Effector CD4-positive, alpha-beta T cell (primary cell): ENCODE measurements around the gene FOXP1.

Experiments
- DNase-seq: peaks from one replicate; pipeline ENCODE4 v3.0.0-alpha.2; 2020

The FOXP1 gene

DNA sequence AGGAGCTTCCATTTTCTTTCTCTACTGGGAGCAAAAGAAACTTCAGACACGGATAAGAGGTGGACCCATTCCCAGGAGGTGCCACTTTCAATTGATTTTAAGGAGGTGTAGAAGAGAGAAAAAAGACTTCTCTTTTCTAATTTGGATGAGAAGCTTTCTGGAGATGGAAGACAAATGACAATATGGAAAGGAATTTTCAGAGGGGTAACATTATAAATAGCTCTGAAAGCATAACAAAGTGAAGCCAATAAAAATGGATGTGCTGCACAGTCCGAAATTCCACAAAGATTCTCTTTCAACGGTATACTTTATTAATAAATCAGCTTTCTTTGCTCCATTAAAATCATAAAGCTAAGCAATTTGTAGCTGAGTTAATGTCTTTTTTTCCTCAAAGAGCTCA is 663.9 kb downstream of the FOXP1 start:
- no peak for DNase-seq

DNA sequence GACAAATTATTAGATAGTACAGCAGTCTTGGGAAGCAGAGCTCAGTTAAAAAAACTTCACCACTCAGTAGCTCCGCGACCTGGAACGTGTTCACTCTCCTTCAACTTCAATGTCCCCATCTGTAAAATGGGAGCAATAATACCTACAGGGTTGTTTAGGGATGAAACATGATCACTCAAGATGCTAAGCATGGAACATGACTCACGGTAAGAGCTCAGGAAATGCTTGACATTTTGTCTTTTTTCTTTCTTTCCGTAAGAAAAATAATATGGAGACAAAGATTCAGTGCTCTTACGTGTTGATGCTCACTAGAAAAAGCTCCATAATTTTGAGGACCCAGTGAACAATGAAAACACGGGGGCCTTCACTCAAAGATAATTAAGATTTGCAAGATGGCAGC is 664.4 kb downstream of the FOXP1 start:
- no peak for DNase-seq

- no peak for DNase-seq
Measured at GRCh38 chr3:70916375-70917055, 667.0 kb downstream of the FOXP1 start.

DNA sequence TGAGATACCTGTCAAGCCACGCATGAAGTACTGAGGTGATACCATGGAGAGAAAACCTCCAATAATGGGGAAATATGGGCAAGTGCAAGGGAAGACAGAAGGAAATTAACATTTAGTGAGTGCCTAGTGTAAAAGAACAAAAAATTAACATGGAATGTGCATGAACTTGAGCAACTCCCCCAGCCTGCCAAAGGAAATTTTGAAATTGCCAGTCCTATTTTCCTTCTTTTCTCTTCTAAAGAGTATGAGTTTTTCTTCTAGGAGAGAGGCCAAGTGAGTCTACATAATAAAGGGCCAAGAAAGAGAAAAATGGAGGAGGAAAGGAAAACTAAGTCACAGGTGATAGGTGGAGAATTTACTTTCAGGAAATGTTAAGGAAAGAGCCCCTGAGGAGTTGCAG is 668.7 kb downstream of the FOXP1 start:
- no peak for DNase-seq

DNA sequence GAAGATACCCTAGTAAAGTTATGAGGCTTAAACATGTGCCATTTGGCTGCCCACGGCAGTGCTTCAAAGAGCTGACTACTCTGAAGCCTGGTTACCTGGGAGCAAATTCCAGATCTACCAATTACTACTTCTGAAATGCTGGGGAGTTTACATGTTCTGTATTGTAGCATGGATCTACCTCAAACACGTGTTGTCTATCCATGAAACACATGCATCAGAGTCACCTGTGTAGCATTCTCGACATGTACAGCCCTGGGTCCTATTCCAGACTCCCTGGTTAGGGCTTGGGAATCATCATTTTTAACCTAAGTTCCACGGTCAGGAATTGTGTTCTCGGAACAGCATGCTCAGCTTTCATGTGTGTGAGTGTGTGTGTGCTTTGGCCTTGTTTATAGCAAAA is 671.8 kb downstream of the FOXP1 start:
- no peak for DNase-seq

GRCh38 chr3:70905491-70905890 is 678.0 kb downstream of the FOXP1 start:
- DNase-seq, result no peak
